ENCODE results near the gene MCUR1. TPM values are rescaled to one million over a fixed set of nuclear protein-coding genes. Genes with fewer than 3 reads are reported as not detected.

Gene MCUR1
- total RNA-seq, 1 experiment from 2014 or later, result 33.1 TPM

DNA sequence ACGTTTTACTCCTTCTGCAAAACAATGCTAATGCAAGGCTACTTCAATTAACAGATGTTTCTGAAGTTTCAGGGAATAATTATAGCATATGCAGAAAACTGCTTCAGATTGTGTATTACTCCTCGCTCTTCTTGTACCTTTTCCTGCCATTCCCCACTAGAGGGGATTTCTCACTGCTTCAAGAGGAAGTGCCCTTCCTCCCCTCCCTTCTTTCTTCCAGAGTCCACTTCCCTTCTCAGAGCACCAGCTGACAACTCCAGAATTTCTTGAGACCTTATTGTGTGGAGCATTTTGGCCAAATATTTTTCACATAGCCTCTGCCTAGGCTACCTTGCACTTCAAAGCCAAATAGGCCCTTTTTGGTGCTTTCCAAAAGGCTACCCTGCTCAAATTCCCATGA lies 12.7 kb upstream of the MCUR1 start:
- ChIA-PET CTCF (no interaction called here), POLR2A (no interaction called here)

DNA sequence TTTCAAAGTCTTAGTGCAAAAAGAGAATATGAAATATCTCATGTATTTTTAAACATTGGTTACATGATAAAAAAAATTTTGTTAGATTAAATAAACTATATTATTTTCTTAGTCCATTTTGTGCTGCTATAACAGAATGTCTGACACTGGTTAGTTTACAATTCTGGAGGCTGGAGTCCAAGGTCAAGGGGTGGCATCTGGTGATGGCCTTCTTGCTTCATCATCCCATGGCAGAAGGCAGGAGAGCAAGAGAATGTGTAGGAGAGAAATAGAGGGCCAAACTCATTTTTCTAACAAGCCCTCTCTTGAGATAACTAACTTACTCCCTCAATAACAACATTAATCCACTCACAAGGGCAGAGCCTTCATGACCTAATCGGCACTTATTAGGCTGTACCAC lies 11.5 kb upstream of the MCUR1 start:
- H3K27ac ChIP-seq (ENCODE audit: low read length), result no peak overlapping the region
- POLR2A ChIA-PET, result no interaction called here

More for the DNA sequence above, 12.7 kb upstream of the MCUR1 start:
- no peaks in the 10 kb centered on the region for H3K4me1 ChIP-seq (ENCODE audit: control insufficient read depth, insufficient read depth, low read length)
- no peaks in the 10 kb centered on the region for H3K27me3 ChIP-seq (ENCODE audit: control insufficient read depth, insufficient read depth, low read length)
- no peak for ATAC-seq
- in situ Hi-C loops (cut with HindIII; ENCODE audit: low pct_unique_long_range_greater_than_20kb, low sequenced_read_pairs) (no loop called here), intact Hi-C loops (cut with micrococcal nuclease; ENCODE audit: unreplicated experiment) (no loop called here)
- no peaks in the 10 kb centered on the region for H3K36me3 ChIP-seq (ENCODE audit: control insufficient read depth, insufficient read depth, low read length)
- no TSS peak for BruUV-seq (replicated peaks)
- H3K27ac ChIP-seq (ENCODE audit: low read length), result no peak overlapping the region
- TF ChIP-seq SIN3A (IDR thresholded peaks at IDR 0.05; ENCODE audit: borderline replicate concordance, insufficient read depth, low read depth, low read length) (no peak), TCF7L2 (IDR thresholded peaks at IDR 0.05; ENCODE audit: low read depth, low read length) (no peak), POLR2AphosphoS5 (IDR thresholded peaks at IDR 0.05; ENCODE audit: low read depth, low read length) (no peak)
- TF ChIP-seq, protein P1, sequence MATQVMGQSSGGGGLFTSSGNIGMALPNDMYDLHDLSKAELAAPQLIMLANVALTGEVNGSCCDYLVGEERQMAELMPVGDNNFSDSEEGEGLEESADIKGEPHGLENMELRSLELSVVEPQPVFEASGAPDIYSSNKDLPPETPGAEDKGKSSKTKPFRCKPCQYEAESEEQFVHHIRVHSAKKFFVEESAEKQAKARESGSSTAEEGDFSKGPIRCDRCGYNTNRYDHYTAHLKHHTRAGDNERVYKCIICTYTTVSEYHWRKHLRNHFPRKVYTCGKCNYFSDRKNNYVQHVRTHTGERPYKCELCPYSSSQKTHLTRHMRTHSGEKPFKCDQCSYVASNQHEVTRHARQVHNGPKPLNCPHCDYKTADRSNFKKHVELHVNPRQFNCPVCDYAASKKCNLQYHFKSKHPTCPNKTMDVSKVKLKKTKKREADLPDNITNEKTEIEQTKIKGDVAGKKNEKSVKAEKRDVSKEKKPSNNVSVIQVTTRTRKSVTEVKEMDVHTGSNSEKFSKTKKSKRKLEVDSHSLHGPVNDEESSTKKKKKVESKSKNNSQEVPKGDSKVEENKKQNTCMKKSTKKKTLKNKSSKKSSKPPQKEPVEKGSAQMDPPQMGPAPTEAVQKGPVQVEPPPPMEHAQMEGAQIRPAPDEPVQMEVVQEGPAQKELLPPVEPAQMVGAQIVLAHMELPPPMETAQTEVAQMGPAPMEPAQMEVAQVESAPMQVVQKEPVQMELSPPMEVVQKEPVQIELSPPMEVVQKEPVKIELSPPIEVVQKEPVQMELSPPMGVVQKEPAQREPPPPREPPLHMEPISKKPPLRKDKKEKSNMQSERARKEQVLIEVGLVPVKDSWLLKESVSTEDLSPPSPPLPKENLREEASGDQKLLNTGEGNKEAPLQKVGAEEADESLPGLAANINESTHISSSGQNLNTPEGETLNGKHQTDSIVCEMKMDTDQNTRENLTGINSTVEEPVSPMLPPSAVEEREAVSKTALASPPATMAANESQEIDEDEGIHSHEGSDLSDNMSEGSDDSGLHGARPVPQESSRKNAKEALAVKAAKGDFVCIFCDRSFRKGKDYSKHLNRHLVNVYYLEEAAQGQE (IDR thresholded peaks at IDR 0.05; ENCODE audit: insufficient read depth in 1 of 2, low read depth in 2 of 2, low read length in 1 of 2), result no peak
- TF ChIP-seq, protein P2, sequence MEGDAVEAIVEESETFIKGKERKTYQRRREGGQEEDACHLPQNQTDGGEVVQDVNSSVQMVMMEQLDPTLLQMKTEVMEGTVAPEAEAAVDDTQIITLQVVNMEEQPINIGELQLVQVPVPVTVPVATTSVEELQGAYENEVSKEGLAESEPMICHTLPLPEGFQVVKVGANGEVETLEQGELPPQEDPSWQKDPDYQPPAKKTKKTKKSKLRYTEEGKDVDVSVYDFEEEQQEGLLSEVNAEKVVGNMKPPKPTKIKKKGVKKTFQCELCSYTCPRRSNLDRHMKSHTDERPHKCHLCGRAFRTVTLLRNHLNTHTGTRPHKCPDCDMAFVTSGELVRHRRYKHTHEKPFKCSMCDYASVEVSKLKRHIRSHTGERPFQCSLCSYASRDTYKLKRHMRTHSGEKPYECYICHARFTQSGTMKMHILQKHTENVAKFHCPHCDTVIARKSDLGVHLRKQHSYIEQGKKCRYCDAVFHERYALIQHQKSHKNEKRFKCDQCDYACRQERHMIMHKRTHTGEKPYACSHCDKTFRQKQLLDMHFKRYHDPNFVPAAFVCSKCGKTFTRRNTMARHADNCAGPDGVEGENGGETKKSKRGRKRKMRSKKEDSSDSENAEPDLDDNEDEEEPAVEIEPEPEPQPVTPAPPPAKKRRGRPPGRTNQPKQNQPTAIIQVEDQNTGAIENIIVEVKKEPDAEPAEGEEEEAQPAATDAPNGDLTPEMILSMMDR (IDR thresholded peaks at IDR 0.05), result no peak
- no peak overlapping the region for H3K4me3 ChIP-seq (ENCODE audit: low read depth in 2 of 2, low read length in 2 of 2)
- no peak for DNase-seq (ENCODE audit: low read depth, low spot score)
- H3K9me3 ChIP-seq (ENCODE audit: control insufficient read depth, insufficient read depth, low read depth, low read length), result no peaks in the 10 kb centered on the region

More for the DNA sequence above, 11.5 kb upstream of the MCUR1 start:
- TF ChIP-seq, protein P2 (IDR thresholded peaks at IDR 0.05), result no peak
- TF ChIP-seq, protein P1 (IDR thresholded peaks at IDR 0.05; ENCODE audit: insufficient read depth in 1 of 2, low read depth in 2 of 2, low read length in 1 of 2), result no peak
- TF ChIP-seq SIN3A (IDR thresholded peaks at IDR 0.05; ENCODE audit: borderline replicate concordance, insufficient read depth, low read depth, low read length) (no peak), TCF7L2 (IDR thresholded peaks at IDR 0.05; ENCODE audit: low read depth, low read length) (no peak), POLR2AphosphoS5 (IDR thresholded peaks at IDR 0.05; ENCODE audit: low read depth, low read length) (no peak)
- H3K4me3 ChIP-seq (ENCODE audit: low read depth in 2 of 2, low read length in 2 of 2), result no peak overlapping the region
- DNase-seq (ENCODE audit: low read depth, low spot score), result no peak
- CTCF ChIA-PET, result no interaction called here
- no peaks in the 10 kb centered on the region for H3K36me3 ChIP-seq (ENCODE audit: control insufficient read depth, insufficient read depth, low read length)
- H3K4me1 ChIP-seq (ENCODE audit: control insufficient read depth, insufficient read depth, low read length), result no peaks in the 10 kb centered on the region
- in situ Hi-C loops (cut with HindIII; ENCODE audit: low pct_unique_long_range_greater_than_20kb, low sequenced_read_pairs), result no loop called here
- no peak for ATAC-seq
- BruUV-seq (replicated peaks), result no TSS peak
- H3K27me3 ChIP-seq (ENCODE audit: control insufficient read depth, insufficient read depth, low read length), result no peaks in the 10 kb centered on the region
- intact Hi-C loops (cut with micrococcal nuclease; ENCODE audit: unreplicated experiment), result no loop called here
- H3K9me3 ChIP-seq (ENCODE audit: control insufficient read depth, insufficient read depth, low read depth, low read length), result no peaks in the 10 kb centered on the region

All from Panc1 (cell line).